Vagina (tissue), 2 donors: ENCODE data around the gene AADAT. TPM values are rescaled to one million over a fixed set of nuclear protein-coding genes. Genes with fewer than 3 reads are reported as not detected.

Experiments used
- DNase-seq, 2 donors: peaks; one replicate each; pipeline ENCODE4 v3.0.0-alpha.2; 2017; ENCODE audit errors: extremely low spot score in 2 of 2
- H3K27ac ChIP-seq: fragments of 200-600 bp; sonication (generic); one replicate; pipeline ENCODE4 v1.5.1; 2019
- H3K27me3 ChIP-seq: fragments of 200-600 bp; sonication (generic); one replicate; pipeline ENCODE4 v1.5.1; 2019
- H3K36me3 ChIP-seq, 2 donors: fragments of 200-600 bp; sonication (generic); one replicate each; pipeline ENCODE4 v1.5.1; 2017 to 2019
- H3K4me1 ChIP-seq: fragments of 200-600 bp; sonication (generic); one replicate; pipeline ENCODE4 v1.5.1; 2019
- H3K4me3 ChIP-seq, 2 donors: fragments of 200-600 bp; sonication (generic); 1 replicate in 1 of 2; 2 replicates in 1 of 2; pipeline ENCODE4 v1.5.1; 2016 to 2019
- H3K9me3 ChIP-seq: fragments of 200-600 bp; sonication (generic); one replicate; pipeline ENCODE4 v1.5.1; 2019
- POLR2A ChIP-seq, 2 donors: fragments of 450-650 bp; IDR thresholded peaks; one replicate each; pipeline ENCODE4 v1.6.1; 2017; ENCODE audit warnings: antibody characterized with exemption in 2 of 2, mild to moderate bottlenecking in 2 of 2, moderate library complexity in 2 of 2
- POLR2AphosphoS5 ChIP-seq, 2 donors: sonication (generic); formaldehyde crosslinking; IDR thresholded peaks; one replicate each; pipeline ENCODE4 v1.9.0; 2017; ENCODE audit warnings: antibody characterized with exemption in 2 of 2, mild to moderate bottlenecking in 2 of 2, low read depth in 1 of 2; ENCODE audit not compliant: insufficient read depth in 1 of 2
- intact Hi-C: fragments of 100-400 bp; cut with DNase I; formaldehyde crosslinking; loops from one replicate; pipeline ENCODE4 v1.15.1; 2023
- total RNA-seq: library from RNA; depleted of rRNA; stranded (reverse); fragments of >200 nt; gene quantifications from one replicate; pipeline ENCODE4 v1.2.3, GENCODE V29; 2016
- TF ChIP-seq, protein P1 (sequence below), 3 experiments: fragments of 450-650 bp in 2 of 3; fragments of 200-600 bp in 1 of 3; sonication (generic) in 1 of 3; IDR thresholded peaks; one replicate each; pipeline ENCODE4 v1.5.1; 2017 to 2019; ENCODE audit warnings: antibody characterized with exemption in 3 of 3, mild to moderate bottlenecking in 2 of 3, moderate library complexity in 2 of 3

Gene AADAT
- total RNA-seq, 1 donor from 2014 or later = 3.7 TPM

GRCh38 chr4:170111546-170111945 lies 21.8 kb upstream of the AADAT start:
- H3K9me3 ChIP-seq = no peaks in the 10 kb centered on the region
- TF ChIP-seq POLR2A (IDR thresholded peaks at IDR 0.05) (no peak), POLR2AphosphoS5 (IDR thresholded peaks at IDR 0.05; ENCODE audit: insufficient read depth in 1 of 2, low read depth in 1 of 2) (no peak)
- TF ChIP-seq, protein P1, sequence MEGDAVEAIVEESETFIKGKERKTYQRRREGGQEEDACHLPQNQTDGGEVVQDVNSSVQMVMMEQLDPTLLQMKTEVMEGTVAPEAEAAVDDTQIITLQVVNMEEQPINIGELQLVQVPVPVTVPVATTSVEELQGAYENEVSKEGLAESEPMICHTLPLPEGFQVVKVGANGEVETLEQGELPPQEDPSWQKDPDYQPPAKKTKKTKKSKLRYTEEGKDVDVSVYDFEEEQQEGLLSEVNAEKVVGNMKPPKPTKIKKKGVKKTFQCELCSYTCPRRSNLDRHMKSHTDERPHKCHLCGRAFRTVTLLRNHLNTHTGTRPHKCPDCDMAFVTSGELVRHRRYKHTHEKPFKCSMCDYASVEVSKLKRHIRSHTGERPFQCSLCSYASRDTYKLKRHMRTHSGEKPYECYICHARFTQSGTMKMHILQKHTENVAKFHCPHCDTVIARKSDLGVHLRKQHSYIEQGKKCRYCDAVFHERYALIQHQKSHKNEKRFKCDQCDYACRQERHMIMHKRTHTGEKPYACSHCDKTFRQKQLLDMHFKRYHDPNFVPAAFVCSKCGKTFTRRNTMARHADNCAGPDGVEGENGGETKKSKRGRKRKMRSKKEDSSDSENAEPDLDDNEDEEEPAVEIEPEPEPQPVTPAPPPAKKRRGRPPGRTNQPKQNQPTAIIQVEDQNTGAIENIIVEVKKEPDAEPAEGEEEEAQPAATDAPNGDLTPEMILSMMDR (IDR thresholded peaks at IDR 0.05) = no peak
- intact Hi-C loops = no loop called here
- no peaks in the 10 kb centered on the region for H3K4me1 ChIP-seq
- no peak overlapping the region for H3K4me3 ChIP-seq
- no peak overlapping the region for H3K27ac ChIP-seq
- no peaks in the 10 kb centered on the region for H3K27me3 ChIP-seq
- DNase-seq = no peak
- no peaks in the 10 kb centered on the region for H3K36me3 ChIP-seq

DNA sequence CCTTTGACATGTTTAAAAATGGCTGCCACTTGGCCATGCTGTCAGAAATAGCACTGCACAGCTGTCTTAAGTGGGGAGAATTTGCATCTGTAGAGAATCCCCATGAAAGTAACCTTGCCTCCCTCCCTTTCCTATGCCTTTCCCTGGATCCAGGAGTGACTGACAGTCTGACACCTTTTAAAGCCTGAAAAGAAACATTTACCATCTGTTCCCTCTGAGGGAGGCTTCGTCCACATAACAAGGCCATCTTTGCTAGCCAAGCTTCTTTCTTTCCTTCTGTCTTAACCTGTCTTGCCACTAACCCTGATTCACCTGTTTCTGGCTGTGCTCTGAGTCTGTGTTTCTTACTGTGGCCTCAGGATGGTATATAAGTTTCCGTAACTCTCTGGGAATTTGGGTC lies 21.3 kb upstream of the AADAT start:
- TF ChIP-seq, protein P1 (IDR thresholded peaks at IDR 0.05) = no peak
- TF ChIP-seq POLR2AphosphoS5 (IDR thresholded peaks at IDR 0.05; ENCODE audit: insufficient read depth in 1 of 2, low read depth in 1 of 2) = no peak
- no peak for TF ChIP-seq POLR2A (IDR thresholded peaks at IDR 0.05)
- Histone ChIP-seq H3K27me3 (no peaks in the 10 kb centered on the region), H3K27ac (no peak overlapping the region), H3K4me3 (no peak overlapping the region), H3K36me3 (no peaks in the 10 kb centered on the region), H3K4me1 (no peaks in the 10 kb centered on the region), H3K9me3 (no peaks in the 10 kb centered on the region)
- DNase-seq = no peak
- intact Hi-C loops = no loop called here

DNA sequence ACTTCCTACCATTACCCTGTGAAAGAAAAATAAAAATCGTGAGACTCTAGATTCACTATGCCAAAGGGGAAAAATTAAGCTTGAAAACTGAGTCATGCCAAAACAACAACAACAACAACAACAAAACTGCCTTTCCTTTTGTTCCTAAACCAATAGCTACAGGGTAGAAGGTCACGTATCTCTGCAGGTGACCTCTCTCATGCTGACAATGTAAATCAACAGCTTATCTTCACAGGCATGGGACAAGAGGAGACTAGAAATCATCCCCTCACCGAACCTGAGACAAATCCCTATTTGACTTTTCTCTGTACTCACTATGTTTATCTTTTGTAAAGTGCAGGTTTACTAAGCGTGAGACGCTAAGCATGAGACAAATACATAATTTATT lies 20.5 kb upstream of the AADAT start:
- no peak for DNase-seq
- no peaks in the 10 kb centered on the region for H3K27me3 ChIP-seq
- no peaks in the 10 kb centered on the region for H3K36me3 ChIP-seq
- no peak for TF ChIP-seq POLR2A (IDR thresholded peaks at IDR 0.05)
- no peak for TF ChIP-seq POLR2AphosphoS5 (IDR thresholded peaks at IDR 0.05; ENCODE audit: insufficient read depth in 1 of 2, low read depth in 1 of 2)
- TF ChIP-seq, protein P1 (IDR thresholded peaks at IDR 0.05) = no peak
- H3K27ac ChIP-seq = no peak overlapping the region
- H3K4me3 ChIP-seq = no peak overlapping the region
- intact Hi-C loops = no loop called here
- no peaks in the 10 kb centered on the region for H3K9me3 ChIP-seq
- no peaks in the 10 kb centered on the region for H3K4me1 ChIP-seq

DNA sequence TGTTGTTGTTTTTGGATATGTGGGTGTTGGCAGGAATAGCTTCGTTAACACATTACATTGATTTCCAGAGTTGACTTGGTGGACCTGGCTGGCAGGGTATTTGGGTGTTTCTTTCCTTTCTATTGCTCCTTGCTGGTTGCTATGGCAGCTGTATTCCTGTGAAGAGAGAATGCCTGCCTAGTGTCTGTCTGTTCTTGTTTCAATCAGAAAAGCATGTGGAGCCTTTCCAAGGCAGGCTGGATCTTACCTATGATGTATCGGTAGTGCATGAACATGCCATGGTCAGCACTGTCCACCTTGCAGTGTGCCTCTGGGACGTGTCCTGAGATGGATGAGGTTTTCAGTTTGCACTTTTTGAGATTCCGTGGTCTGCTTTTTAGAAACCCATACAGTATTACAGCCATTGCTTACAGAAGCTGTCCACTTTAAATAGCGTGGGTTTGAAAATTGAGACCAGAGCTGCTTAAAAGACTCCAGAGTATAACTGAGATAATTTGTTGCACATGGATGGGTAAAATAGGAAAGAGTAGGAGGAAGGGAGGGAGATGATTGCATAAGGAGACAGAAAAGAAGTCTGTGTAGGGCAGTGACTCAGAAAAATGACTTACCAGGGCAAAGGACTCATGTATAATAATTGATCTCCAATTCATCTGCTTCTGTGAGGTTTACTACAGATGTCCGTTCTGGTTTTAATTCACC lies 20.0 kb upstream of the AADAT start:
- no peaks in the 10 kb centered on the region for H3K4me1 ChIP-seq
- DNase-seq = no peak
- intact Hi-C loops = no loop called here
- no peak overlapping the region for H3K27ac ChIP-seq
- H3K36me3 ChIP-seq = no peaks in the 10 kb centered on the region
- H3K9me3 ChIP-seq = no peaks in the 10 kb centered on the region
- no peak overlapping the region for H3K4me3 ChIP-seq
- no peaks in the 10 kb centered on the region for H3K27me3 ChIP-seq
- TF ChIP-seq POLR2A (IDR thresholded peaks at IDR 0.05) = no peak
- TF ChIP-seq POLR2AphosphoS5 (IDR thresholded peaks at IDR 0.05; ENCODE audit: insufficient read depth in 1 of 2, low read depth in 1 of 2) = no peak
- TF ChIP-seq, protein P1 (IDR thresholded peaks at IDR 0.05) = no peak

- H3K4me3 ChIP-seq = no peak overlapping the region
- no peaks in the 10 kb centered on the region for H3K9me3 ChIP-seq
- intact Hi-C loops = no loop called here
- H3K36me3 ChIP-seq = no peaks in the 10 kb centered on the region
- no peaks in the 10 kb centered on the region for H3K4me1 ChIP-seq
- TF ChIP-seq, protein P1 (IDR thresholded peaks at IDR 0.05) = no peak
- no peak for TF ChIP-seq POLR2A (IDR thresholded peaks at IDR 0.05)
- no peak for TF ChIP-seq POLR2AphosphoS5 (IDR thresholded peaks at IDR 0.05; ENCODE audit: insufficient read depth in 1 of 2, low read depth in 1 of 2)
- H3K27me3 ChIP-seq = no peaks in the 10 kb centered on the region
- H3K27ac ChIP-seq = no peak overlapping the region
- DNase-seq = no peak
Observed at GRCh38 chr4:170106900-170107299, 17.1 kb upstream of the AADAT start.
